ENCODE results near the gene CELF4.

The CELF4 gene

DNA sequence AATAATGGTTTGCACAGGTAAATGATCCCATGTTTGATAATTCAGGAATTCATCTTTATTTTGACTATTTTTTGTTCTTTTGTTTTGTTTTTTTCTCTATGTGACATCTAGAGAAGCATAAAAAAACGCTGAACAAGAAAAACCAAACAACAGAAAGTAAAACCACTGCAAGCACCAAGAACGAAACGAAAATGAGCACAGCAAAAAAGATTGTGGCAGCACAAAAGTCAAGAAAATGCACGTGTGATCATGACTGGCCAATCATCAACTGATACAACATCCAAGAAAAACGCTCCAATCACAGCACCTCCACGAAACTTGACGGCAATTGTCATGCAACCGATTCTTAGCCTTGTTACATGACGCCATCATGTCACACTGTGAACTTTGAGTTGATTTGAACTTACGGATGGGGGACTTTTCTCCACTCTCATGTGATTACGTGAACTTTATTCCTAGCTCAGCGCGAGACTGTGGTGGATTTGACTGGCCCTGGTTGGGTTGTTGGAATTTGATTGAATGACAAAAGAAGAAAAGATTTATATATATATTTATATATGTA is 318.7 kb downstream of the CELF4 start:
- no peak for DNase-seq

DNA sequence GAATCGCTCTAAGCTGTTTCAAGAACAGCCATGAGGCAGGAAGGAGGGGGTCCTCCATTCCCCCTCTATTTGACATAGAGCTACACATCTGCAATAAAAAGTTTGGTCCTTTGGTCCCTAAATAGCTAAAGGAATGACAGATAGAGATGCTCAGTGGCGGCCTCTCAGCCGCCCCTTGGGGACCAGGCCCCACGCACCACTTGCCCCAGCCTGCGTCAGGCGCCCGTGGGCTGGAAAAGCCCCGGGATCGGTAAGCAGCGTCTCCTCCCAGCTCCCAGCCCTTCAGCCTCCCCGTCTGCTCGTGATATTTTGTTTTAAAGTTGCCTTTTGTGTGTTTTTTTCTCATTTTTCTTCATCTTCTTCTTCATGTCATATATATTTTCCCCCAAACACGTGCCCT is 321.0 kb downstream of the CELF4 start:
- DNase-seq: no peak

DNA sequence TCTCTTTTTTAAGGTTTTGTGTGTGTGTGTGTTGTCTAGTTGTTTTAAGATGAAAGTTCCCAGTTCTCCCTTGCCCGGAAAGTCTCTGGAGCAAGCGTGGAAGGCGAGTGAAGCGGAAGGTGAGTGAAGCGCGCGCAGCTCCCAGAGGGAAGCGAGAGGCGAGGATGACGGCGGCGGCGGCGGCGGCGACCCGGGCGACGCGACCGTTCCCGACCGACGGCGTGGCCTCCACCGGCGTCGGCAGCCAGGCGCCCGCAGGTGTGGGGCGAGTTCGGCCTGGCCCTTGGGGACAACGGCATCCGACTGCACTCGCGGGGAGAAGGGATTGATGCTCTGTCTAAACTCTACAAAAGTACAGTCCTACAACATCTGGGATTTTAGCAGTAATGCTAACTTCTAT is 321.9 kb downstream of the CELF4 start:
- no peak for DNase-seq

DNA sequence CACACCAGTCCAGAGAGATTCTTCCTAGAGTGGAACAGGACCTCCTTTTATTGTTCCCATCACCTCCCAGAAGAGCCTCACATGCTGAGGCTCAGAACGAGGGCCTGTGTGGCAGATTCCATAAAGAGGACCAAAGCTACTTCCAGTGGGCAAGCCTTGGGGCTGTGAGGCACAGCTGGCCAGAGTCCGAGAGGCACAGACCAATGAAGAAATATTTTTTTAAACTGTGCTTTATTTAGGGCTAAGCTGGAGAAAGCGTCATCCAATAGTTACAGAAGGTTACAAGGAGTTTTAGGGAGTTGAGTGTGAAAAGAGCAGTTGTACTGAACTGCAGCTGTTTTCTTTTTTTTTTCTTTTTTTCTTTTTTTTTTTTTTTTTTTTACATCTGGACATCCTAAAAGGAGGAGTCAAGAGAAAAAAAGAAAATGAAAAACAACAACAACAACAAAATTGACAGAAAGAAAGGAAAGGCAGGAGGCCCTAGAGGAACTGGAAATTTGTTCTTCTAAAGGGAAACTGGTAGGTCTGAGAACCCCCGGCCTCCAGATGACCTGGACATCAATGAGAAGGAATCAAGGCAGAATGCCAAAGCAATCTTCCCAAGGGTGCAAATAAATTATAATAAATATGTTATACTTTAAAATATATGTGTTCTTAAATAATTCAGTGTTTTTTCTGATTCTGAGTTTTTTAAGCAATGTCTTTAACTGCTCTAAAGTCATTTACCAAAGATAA is 322.6 kb downstream of the CELF4 start:
- no peak for DNase-seq

DNA sequence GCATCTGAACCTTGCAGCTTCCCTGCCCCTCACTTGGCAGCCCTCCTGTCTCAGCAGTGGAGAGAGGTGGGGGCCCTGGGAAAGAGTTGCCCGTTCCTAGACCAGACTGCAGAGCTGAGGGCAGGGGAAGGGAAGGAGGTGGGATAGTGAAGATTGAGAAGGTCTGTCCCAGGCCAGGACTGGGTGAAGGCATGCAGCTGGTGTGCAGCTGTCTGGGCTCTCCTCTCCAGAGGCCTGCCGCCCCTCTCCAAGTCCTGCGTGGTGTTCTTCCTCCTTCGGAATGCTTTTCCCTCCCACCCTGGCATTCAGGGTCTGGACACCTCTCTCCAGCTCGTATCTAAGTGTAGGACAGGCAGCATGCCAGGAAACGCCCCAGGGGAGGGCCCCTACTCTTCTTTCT is 323.5 kb downstream of the CELF4 start:
- DNase-seq: no peak

DNA sequence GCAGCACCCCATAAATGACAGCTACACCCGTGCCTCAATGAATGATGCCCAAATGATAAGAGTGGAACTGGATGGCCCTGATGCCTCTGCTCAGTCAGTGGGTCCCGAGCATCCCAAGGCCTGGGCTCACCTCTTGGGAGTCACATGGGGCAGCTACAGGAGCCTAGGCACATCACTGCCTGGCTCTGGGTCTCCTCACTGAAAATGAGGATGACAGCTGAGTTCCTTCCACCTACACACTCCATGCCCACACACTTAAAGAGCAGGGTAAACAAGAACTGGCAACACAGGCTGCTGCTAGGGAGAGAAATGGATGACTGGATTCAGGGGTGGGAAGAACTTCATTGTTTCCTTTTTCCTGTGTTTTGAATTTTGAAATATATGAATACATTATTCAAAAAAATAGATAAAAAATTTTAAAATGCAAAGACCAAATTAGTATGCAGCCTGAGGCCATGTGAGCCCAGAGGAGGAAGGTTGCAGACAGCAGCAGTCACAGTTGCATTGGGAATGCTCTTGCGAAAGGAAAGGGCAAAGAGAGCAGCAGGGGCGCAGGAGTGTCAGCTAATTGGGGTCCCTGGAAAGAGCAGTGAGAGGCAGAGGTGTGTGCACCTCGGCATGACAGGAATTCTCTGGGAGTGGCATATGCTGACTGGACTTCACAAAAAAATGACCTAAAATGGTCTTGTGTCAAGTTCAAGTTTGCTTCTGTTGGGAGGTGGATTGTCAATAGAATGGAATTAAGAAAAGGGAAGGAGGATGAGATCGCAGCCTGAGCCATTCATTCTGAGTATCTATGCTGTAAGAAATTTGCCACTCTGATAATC is 327.1 kb downstream of the CELF4 start:
- DNase-seq: no peak

DNA sequence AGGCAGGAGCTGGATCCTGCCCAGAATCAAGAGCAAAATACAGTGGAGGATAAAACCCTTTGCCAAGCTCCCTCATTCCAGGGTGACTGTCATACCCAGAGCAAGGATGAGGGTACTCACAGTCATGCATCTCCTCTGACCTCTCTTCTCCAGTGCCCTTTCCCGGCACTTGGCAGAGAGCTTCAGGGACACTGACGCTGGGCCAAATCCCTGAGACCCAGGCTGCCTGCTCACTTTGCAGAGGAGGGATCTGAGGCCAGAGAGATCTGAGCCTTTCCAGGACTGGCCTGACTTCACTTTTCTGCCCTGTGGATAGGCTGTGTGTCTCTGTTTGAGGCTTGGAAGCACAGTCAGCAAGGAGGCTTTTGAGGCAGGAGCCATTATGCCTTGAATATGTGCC is 330.0 kb downstream of the CELF4 start:
- no peak for DNase-seq

DNA sequence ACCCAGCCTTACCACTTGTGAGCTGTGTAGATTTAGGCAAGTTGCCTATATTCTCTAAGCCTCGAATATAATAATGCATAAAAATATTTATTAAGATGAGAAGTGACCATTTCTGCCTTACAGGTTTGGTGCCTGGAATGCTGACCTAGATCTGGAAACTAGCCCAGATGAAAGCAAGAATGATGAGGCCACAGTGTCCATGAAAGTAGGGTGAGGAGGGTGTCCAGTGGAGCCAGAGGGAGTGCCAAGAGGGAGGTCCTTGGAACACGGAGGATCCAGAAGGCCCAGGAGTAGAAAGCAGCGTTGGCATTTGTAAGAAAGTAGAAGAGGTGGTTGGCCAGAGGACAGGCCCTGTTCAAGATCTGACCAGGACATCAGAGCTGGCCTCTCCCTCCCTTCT is 334.3 kb downstream of the CELF4 start:
- DNase-seq: no peak

DNA sequence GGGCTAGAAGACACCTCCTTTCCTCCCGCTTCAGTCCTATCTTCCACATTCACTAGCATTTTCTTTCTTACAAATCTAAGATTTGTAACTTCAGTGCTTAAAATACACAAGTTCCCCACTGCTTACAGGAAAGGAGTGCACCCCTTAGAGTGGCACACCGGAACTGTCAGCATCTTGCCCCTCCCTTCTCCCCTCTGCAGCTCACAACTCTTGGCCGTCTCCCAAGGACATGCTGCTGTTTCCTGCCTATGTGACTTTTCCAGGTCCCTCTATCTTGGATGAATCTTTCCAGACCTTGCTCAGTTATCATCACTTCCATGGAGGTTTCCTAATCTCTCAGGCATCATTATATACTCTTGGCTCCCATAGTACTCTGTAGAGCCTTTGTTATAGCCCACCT is 334.8 kb downstream of the CELF4 start:
- DNase-seq: no peak

DNA sequence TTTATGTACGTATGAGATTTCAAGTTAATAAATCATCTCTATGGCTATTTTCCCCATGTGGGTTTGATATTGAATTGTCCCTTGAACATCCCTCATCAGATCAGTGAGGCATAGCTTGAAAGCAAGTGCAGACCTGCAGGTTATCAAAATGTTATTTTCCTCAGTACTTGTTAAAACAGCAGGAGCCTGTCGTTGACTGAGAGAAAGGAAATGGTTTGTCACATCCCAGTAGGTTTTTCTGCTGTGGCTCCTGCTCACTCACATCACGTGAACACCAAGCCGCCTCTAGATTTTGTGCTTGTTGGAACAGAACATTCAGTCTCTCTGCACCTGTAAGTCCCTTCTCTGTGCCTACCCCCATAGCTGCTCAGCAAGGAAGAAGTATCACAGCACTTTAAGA is 340.3 kb downstream of the CELF4 start:
- DNase-seq: no peak

DNA sequence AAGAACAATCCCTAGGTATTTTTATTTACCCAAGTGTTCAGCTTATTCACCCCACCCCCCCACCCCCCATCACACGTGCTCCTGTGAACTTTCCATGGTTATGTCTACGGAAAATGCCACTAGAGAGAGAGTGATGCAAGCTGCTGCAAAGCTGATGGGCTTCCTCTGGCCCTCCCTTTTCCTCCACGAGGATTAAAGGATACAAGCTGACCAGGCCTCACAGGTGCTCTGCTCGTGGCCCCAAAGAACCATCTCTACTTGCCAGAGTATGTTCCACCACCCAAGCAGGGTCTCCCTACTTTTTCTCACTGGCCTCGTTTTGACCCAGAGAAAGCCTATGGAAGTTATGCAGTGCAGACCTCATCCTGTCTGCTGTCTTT is 342.6 kb downstream of the CELF4 start:
- no peak for DNase-seq

DNA sequence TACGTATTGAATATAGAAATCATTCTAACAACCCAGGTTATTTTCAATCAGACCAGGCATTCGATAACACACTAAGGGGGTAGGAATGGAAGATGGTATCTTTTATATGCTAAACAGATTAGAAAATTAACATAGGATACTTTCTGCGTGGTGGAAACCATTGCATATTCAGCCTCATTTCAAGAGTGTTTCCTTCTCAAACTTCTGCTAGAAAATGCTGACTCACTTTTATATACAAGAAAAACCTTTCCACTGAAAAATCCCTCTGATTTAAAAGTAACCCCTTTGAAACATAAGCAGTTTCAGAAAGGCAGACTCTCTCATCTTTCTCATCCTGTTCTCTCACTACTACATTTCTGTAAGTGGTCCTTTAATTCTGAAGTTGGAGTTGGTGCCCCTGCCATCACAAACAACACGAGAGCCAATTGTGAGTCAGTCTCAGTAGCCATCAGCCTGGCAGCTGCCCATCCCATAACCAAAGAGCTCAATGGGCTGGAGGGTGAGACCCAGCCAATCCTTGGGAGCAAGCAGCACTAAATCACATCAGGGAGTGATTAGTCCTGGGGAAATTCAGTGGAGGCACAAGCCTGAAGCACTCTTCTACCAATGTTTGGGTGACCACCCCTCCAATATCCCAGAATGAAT is 343.1 kb downstream of the CELF4 start:
- DNase-seq: no peak

DNA sequence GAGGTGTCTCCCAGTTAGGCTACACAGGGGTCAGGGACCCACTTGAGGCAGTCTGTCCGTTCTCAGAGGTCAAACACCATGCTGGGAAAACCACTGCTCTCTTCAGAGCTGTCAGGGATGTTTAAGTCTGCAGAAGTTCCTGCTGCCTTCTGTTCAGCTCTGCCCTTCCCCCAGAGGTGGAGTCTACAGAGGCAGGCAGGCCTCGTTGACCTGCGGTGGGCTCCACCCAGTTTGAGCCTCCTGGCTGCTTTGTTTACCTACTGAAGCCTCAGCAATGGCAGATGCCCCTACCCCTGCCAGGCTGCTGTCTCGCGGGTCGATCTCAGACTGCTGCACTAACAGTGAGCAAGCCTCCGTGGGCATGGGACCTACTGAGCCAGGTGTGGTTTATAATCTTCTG is 346.3 kb downstream of the CELF4 start:
- no peak for DNase-seq

DNA sequence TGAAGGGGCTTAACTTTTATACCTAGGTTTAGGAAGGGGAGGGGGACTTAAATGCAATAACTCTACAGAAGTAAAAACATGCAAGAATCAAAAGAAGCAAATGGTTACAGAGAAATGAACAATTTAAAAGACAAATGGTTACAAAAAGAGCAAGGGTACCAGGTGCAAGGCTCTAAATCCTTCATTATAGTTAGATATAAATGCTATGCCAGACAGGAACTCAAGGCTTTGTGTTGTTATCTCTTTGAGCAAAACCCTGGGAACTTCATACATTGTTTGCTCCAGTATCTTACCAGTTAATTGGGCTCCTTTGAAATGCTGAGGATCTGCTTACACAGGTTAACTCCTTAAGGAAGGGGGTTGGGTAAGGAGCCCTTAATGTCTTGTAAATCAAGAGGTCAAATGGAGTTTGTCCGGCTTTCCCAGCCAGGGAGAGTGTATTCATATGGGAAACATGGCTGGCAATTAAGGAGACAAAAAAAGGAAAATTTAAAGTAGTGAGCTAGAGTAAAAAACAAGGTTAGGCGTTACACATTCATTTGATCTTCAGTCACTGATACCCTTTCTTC is 347.5 kb downstream of the CELF4 start:
- no peak for DNase-seq

DNA sequence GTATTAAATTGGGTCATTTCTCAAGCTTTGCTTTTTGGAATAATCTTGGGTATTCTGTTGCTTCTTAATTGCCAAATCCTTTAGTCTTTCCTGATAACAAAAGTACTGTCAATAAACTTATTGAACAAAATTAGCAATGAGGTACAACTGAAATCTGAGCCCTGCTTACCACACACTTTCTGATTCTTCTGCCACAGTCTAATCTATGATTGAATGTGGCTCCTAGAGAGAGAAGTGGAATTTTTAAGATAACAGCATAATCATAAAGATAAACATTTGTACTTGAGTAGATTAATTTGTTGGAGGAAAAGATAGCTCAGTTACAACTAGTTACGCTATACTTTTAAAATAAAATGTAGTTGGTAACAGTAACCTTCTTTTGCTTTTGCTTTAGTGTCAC is 354.8 kb downstream of the CELF4 start:
- no peak for DNase-seq

DNA sequence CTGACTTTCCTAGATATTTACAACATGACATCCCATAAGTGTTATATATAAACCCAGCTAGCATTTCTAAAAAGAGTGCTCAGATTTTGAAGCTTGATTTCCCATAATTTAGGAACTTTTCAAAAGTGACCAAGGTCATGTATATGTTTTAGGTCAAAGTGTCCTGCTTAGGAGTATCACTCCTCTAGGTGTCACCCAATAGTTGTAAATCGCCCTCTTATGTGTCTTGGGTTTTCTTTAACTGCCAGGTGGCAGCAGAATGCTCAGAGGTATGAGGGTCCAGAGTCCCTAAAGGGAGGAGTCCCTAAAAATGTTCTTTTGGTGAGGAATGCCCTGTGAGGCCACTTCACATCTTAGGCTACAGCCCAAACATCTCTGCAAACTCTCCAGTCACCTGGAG is 358.3 kb downstream of the CELF4 start:
- no peak for DNase-seq

DNA sequence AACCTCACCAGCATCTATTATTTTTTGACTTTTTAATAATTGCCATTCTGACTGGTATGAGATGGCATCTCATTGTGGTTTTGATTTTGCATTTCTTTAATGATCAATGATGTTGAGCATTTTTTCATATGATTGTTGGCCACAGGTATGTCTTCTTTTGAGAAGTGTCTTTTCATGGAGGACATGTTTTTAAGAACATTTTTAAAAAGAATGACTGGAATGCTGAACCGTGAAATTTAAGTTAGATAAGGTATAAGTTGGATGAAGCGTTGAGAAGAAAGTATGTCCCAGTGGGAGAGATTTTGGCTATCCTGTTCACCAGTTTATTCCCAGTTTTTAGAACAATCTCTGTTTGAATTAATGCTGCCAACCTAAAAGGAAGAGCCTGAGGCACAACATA is 365.9 kb downstream of the CELF4 start:
- no peak for DNase-seq

All from CD4-positive, alpha-beta T cell treated with Interferon alpha-2 for 1 hour (primary cell).